Liver (tissue), 9 donors: ENCODE measurements around the gene MNAT1. TPM values are rescaled to one million over a fixed set of nuclear protein-coding genes. Genes with fewer than 3 reads are reported as not detected.

Experiments used
- DNase-seq: peaks from one replicate; pipeline ENCODE4 v3.0.0-alpha.2; 2017; ENCODE audit warnings: low spot score
- H3K27ac ChIP-seq, 2 donors: one replicate each; pipeline ENCODE4 v1.7.0; 2013; ENCODE audit warnings: inconsistent platforms in 2 of 2, low read length in 2 of 2, control low read depth in 1 of 2, low read depth in 1 of 2, mild to moderate bottlenecking in 1 of 2
- H3K27me3 ChIP-seq, 4 donors: one replicate each; pipeline versions ENCODE4 v1.6.1 to v1.7.0; 2013; ENCODE audit warnings: low read length in 3 of 4, inconsistent platforms in 1 of 4, mild to moderate bottlenecking in 1 of 4, moderate library complexity in 1 of 4; ENCODE audit not compliant: control insufficient read depth in 4 of 4, insufficient read depth in 4 of 4
- H3K36me3 ChIP-seq, 4 donors: one replicate each; pipeline versions ENCODE4 v1.6.1 to v1.7.0; 2013; ENCODE audit warnings: low read length in 3 of 4, mild to moderate bottlenecking in 3 of 4, low read depth in 1 of 4, moderate library complexity in 1 of 4; ENCODE audit not compliant: control insufficient read depth in 4 of 4, insufficient read depth in 3 of 4
- H3K4me1 ChIP-seq, 4 donors: one replicate each; pipeline versions ENCODE4 v1.6.1 to v1.7.0; 2013; ENCODE audit warnings: low read length in 3 of 4, mild to moderate bottlenecking in 3 of 4, moderate library complexity in 1 of 4; ENCODE audit not compliant: control insufficient read depth in 4 of 4, insufficient read depth in 4 of 4
- H3K4me3 ChIP-seq, 3 donors: one replicate each; pipeline versions ENCODE4 v1.6.1 to v1.7.0; 2013; ENCODE audit warnings: low read length in 3 of 3, control low read depth in 1 of 3, low read depth in 1 of 3, mild to moderate bottlenecking in 1 of 3
- H3K9ac ChIP-seq, 2 donors: one replicate each; pipeline ENCODE4 v1.7.0; 2013; ENCODE audit warnings: low read length in 2 of 2, mild to moderate bottlenecking in 2 of 2, moderate library complexity in 2 of 2, control low read depth in 1 of 2, low read depth in 1 of 2
- H3K9me3 ChIP-seq, 4 donors: one replicate each; pipeline versions ENCODE4 v1.6.1 to v1.7.0; 2013; ENCODE audit warnings: low read length in 3 of 4; ENCODE audit not compliant: control insufficient read depth in 4 of 4
- ATF3 ChIP-seq: IDR thresholded peaks from 2 replicates; pipeline ENCODE4 v1.6.1; 2016; ENCODE audit warnings: antibody characterized with exemption
- CTCF ChIP-seq: fragments of 150-350 bp; IDR thresholded peaks from 2 replicates; pipeline ENCODE4 v1.5.1; 2017; ENCODE audit warnings: improper control_type of control experiment, low read depth, low read length; ENCODE audit not compliant: missing input control
- EGR1 ChIP-seq, 2 donors: IDR thresholded peaks; 2 replicates each; pipeline ENCODE4 v1.6.1; 2016 to 2018; ENCODE audit warnings: antibody characterized with exemption in 2 of 2, low read depth in 2 of 2
- FOXA1 ChIP-seq: IDR thresholded peaks from 2 replicates; pipeline ENCODE4 v1.6.1; 2016; ENCODE audit warnings: antibody characterized with exemption
- FOXA2 ChIP-seq: IDR thresholded peaks from 2 replicates; pipeline ENCODE4 v1.6.1; 2016; ENCODE audit warnings: antibody characterized with exemption
- HNF4A ChIP-seq, 2 donors: conservative IDR thresholded peaks; 2 replicates each; pipeline ENCODE4 v1.6.1; 2016; ENCODE audit warnings: antibody characterized with exemption in 2 of 2, mild to moderate bottlenecking in 2 of 2
- HNF4G ChIP-seq: IDR thresholded peaks from 2 replicates; pipeline ENCODE4 v1.6.1; 2016; ENCODE audit warnings: antibody characterized with exemption
- JUND ChIP-seq, 2 donors: IDR thresholded peaks; 2 replicates each; pipeline ENCODE4 v1.6.1; 2016; ENCODE audit warnings: antibody characterized with exemption in 2 of 2
- MAX ChIP-seq: IDR thresholded peaks from 2 replicates; pipeline ENCODE4 v1.6.1; 2016; ENCODE audit warnings: antibody characterized with exemption
- NR2F2 ChIP-seq: IDR thresholded peaks from 2 replicates; pipeline ENCODE4 v1.6.1; 2016; ENCODE audit warnings: antibody characterized with exemption
- RAD21 ChIP-seq, 2 donors: IDR thresholded peaks; 2 replicates each; pipeline ENCODE4 v1.6.1; 2016; ENCODE audit warnings: antibody characterized with exemption in 2 of 2, mild to moderate bottlenecking in 2 of 2
- RXRA ChIP-seq, 2 donors: IDR thresholded peaks; 2 replicates each; pipeline ENCODE4 v1.6.1; 2017 to 2018; ENCODE audit warnings: antibody characterized with exemption in 2 of 2, mild to moderate bottlenecking in 1 of 2
- SP1 ChIP-seq: IDR thresholded peaks from 2 replicates; pipeline ENCODE4 v1.6.1; 2018; ENCODE audit warnings: antibody characterized with exemption, mild to moderate bottlenecking
- TAF1 ChIP-seq: conservative IDR thresholded peaks from 2 replicates; pipeline ENCODE4 v1.6.1; 2016; ENCODE audit warnings: antibody characterized with exemption, mild to moderate bottlenecking
- YY1 ChIP-seq: IDR thresholded peaks from 2 replicates; pipeline ENCODE4 v1.6.1; 2016; ENCODE audit warnings: antibody characterized with exemption, mild to moderate bottlenecking
- ZBTB33 ChIP-seq: IDR thresholded peaks from 2 replicates; pipeline ENCODE4 v1.6.1; 2016; ENCODE audit warnings: antibody characterized with exemption
- WGBS: extraction: QIAGEN DNeasy Blood & Tissue Kit; methylation state at CpG from one replicate; pipeline ENCODE4 v1.1.7; 2013; 5-methylcytosine and 5-hydroxymethylcytosine counted together
- polyA plus RNA-seq, 2 donors: library from polyadenylated mRNA; stranded (reverse) in 1 of 2; unstranded in 1 of 2; fragments of 200-250 nt in 1 of 2; fragments of >200 nt in 1 of 2; fragmentation: Nextera tagmentation in 1 of 2; extraction: Ambion mirVana in 1 of 2; gene quantifications; one replicate each; pipeline versions ENCODE4 v1.2.1 to v1.2.3, GENCODE V29; 2013 to 2015
- total RNA-seq, 2 donors: library from RNA; depleted of rRNA; stranded (reverse); fragments of >200 nt; gene quantifications; one replicate each; pipeline ENCODE4 v1.2.3, GENCODE V29; 2014
- donor health status: healthy.
- donor health status: healthy.
- donor health status: healthy.
- donor health status: healthy.
- donor health status: healthy.

Gene MNAT1
- total and polyA plus RNA-seq, 4 donors: 8.9 to 18.5 (median 14.6) TPM

- TF ChIP-seq TAF1 (no peak), CTCF (no peak), MAX (peak; percentile 64)
These were observed 85.0 kb downstream of the MNAT1 start (continued) for GRCh38 chr14:60819575-60819974.

GRCh38 chr14:60838601-60839000 lies 104.0 kb downstream of the MNAT1 start:
- TF ChIP-seq SP1: no peak
- TF ChIP-seq FOXA2: no peak
- no peak for TF ChIP-seq MAX
- TF ChIP-seq RXRA (IDR thresholded peaks at IDR 0.05): no peak
- TF ChIP-seq YY1: no peak
- TF ChIP-seq ZBTB33: no peak
- no peak for TF ChIP-seq NR2F2
- TF ChIP-seq ATF3: no peak
- TF ChIP-seq EGR1 (IDR thresholded peaks at IDR 0.05; ENCODE audit: low read depth in 2 of 2): no peak
- no peak for TF ChIP-seq FOXA1
- TF ChIP-seq HNF4A (conservative IDR thresholded peaks at IDR 0.05): no peak
- TF ChIP-seq TAF1: no peak
- TF ChIP-seq CTCF: no peak
- no peak for TF ChIP-seq RAD21 (IDR thresholded peaks at IDR 0.05)
- no peak overlapping the region for H3K9ac ChIP-seq
- no peaks in the 10 kb centered on the region for H3K9me3 ChIP-seq
- H3K27ac ChIP-seq: no peak overlapping the region
- H3K27me3 ChIP-seq: no peaks in the 10 kb centered on the region
- peaks cover 0 to 8% (median 4%) of the 10 kb centered on the region in 4 donors for H3K36me3 ChIP-seq
- no peaks in the 10 kb centered on the region for H3K4me1 ChIP-seq
- no peak overlapping the region for H3K4me3 ChIP-seq
- 98% methylated on average over 5 of the region's 5 CpGs for WGBS
- DNase-seq: no peak

GRCh38 chr14:60839057-60839456 lies 104.5 kb downstream of the MNAT1 start:
- TF ChIP-seq RAD21 (IDR thresholded peaks at IDR 0.05) (no peak), JUND (IDR thresholded peaks at IDR 0.05) (no peak), HNF4A (conservative IDR thresholded peaks at IDR 0.05) (no peak), MAX (no peak), ZBTB33 (no peak), SP1 (no peak), NR2F2 (no peak), TAF1 (no peak), HNF4G (no peak)
- no peak overlapping the region for H3K27ac ChIP-seq
- no peaks in the 10 kb centered on the region for H3K27me3 ChIP-seq
- no peak for DNase-seq
- H3K4me3 ChIP-seq: no peak overlapping the region
- H3K9ac ChIP-seq: no peak overlapping the region
- H3K4me1 ChIP-seq: no peaks in the 10 kb centered on the region
- 97% methylated on average over 2 of the region's 2 CpGs for WGBS
- no peaks in the 10 kb centered on the region for H3K9me3 ChIP-seq
- peaks cover 0 to 8% (median 4%) of the 10 kb centered on the region in 4 donors for H3K36me3 ChIP-seq
